ENCODE data around the gene ARHGAP15. TPM values are rescaled to one million over a fixed set of nuclear protein-coding genes. Genes with fewer than 3 reads are reported as not detected.

Gene ARHGAP15
- total RNA-seq, 1 donor from 2014 or later: not detected

- no peak overlapping the region for H3K27ac Mint-ChIP-seq (ENCODE audit: unreplicated experiment)
- no peak for DNase-seq
- peaks cover 4% of the 10 kb centered on the region for H3K9me3 Mint-ChIP-seq (ENCODE audit: unreplicated experiment)
- H3K4me3 Mint-ChIP-seq (ENCODE audit: unreplicated experiment): no peak overlapping the region
- TF ChIP-seq CTCF (IDR thresholded peaks at IDR 0.05; ENCODE audit: partially characterized antibody, unreplicated experiment): no peak
- no peaks in the 10 kb centered on the region for H3K36me3 Mint-ChIP-seq (ENCODE audit: unreplicated experiment)
- H3K4me1 Mint-ChIP-seq (ENCODE audit: low read depth, unreplicated experiment): no peaks in the 10 kb centered on the region
- peaks cover 2% of the 10 kb centered on the region for H3K27me3 Mint-ChIP-seq (ENCODE audit: unreplicated experiment)
Measured at GRCh38 chr2:143796051-143796450, 666.8 kb downstream of the ARHGAP15 start.

- no peak for TF ChIP-seq CTCF (IDR thresholded peaks at IDR 0.05; ENCODE audit: partially characterized antibody, unreplicated experiment)
- DNase-seq: no peak
- Mint-ChIP-seq H3K36me3 (ENCODE audit: unreplicated experiment) (no peaks in the 10 kb centered on the region), H3K9me3 (ENCODE audit: unreplicated experiment) (peaks cover 3% of the 10 kb centered on the region), H3K27me3 (ENCODE audit: unreplicated experiment) (no peaks in the 10 kb centered on the region), H3K27ac (ENCODE audit: unreplicated experiment) (no peak overlapping the region), H3K4me3 (ENCODE audit: unreplicated experiment) (no peak overlapping the region), H3K4me1 (ENCODE audit: low read depth, unreplicated experiment) (no peaks in the 10 kb centered on the region)
Measured at GRCh38 chr2:143801561-143801960, 672.3 kb downstream of the ARHGAP15 start.

GRCh38 chr2:143802242-143802641, 673.0 kb downstream of the ARHGAP15 start:
- H3K27ac Mint-ChIP-seq (ENCODE audit: unreplicated experiment): no peak overlapping the region
- H3K4me1 Mint-ChIP-seq (ENCODE audit: low read depth, unreplicated experiment): no peaks in the 10 kb centered on the region
- no peak overlapping the region for H3K4me3 Mint-ChIP-seq (ENCODE audit: unreplicated experiment)

GRCh38 chr2:143802871-143803650, 673.8 kb downstream of the ARHGAP15 start:
- Mint-ChIP-seq H3K36me3 (ENCODE audit: unreplicated experiment) (no peaks in the 10 kb centered on the region), H3K27ac (ENCODE audit: unreplicated experiment) (no peak overlapping the region), H3K4me3 (ENCODE audit: unreplicated experiment) (no peak overlapping the region), H3K27me3 (ENCODE audit: unreplicated experiment) (no peaks in the 10 kb centered on the region), H3K4me1 (ENCODE audit: low read depth, unreplicated experiment) (no peaks in the 10 kb centered on the region), H3K9me3 (ENCODE audit: unreplicated experiment) (peaks cover 2% of the 10 kb centered on the region)
- DNase-seq: no peak
- no peak for TF ChIP-seq CTCF (IDR thresholded peaks at IDR 0.05; ENCODE audit: partially characterized antibody, unreplicated experiment)

More at GRCh38 chr2:143802242-143802641, 673.0 kb downstream of the ARHGAP15 start:
- DNase-seq: no peak
- no peak for TF ChIP-seq CTCF (IDR thresholded peaks at IDR 0.05; ENCODE audit: partially characterized antibody, unreplicated experiment)
- Mint-ChIP-seq H3K9me3 (ENCODE audit: unreplicated experiment) (peaks cover 3% of the 10 kb centered on the region), H3K36me3 (ENCODE audit: unreplicated experiment) (no peaks in the 10 kb centered on the region), H3K27me3 (ENCODE audit: unreplicated experiment) (no peaks in the 10 kb centered on the region)

- H3K9me3 Mint-ChIP-seq (ENCODE audit: unreplicated experiment): no peaks in the 10 kb centered on the region
- H3K4me3 Mint-ChIP-seq (ENCODE audit: unreplicated experiment): no peak overlapping the region
- no peaks in the 10 kb centered on the region for H3K27me3 Mint-ChIP-seq (ENCODE audit: unreplicated experiment)
- H3K4me1 Mint-ChIP-seq (ENCODE audit: low read depth, unreplicated experiment): no peaks in the 10 kb centered on the region
- no peak overlapping the region for H3K27ac Mint-ChIP-seq (ENCODE audit: unreplicated experiment)
- no peak for DNase-seq
- H3K36me3 Mint-ChIP-seq (ENCODE audit: unreplicated experiment): no peaks in the 10 kb centered on the region
- no peak for TF ChIP-seq CTCF (IDR thresholded peaks at IDR 0.05; ENCODE audit: partially characterized antibody, unreplicated experiment)
Measured at GRCh38 chr2:143803936-143804335, 674.7 kb downstream of the ARHGAP15 start.

All from glutamatergic neuron (in vitro differentiated cells).